EH (cell line): Measurements from ENCODE around the gene PHF2.

Experiments
- DNase-seq: peaks from one replicate; pipeline ENCODE4 v3.0.0-alpha.2; 2015; ENCODE audit warnings: low read depth

The PHF2 gene

DNA sequence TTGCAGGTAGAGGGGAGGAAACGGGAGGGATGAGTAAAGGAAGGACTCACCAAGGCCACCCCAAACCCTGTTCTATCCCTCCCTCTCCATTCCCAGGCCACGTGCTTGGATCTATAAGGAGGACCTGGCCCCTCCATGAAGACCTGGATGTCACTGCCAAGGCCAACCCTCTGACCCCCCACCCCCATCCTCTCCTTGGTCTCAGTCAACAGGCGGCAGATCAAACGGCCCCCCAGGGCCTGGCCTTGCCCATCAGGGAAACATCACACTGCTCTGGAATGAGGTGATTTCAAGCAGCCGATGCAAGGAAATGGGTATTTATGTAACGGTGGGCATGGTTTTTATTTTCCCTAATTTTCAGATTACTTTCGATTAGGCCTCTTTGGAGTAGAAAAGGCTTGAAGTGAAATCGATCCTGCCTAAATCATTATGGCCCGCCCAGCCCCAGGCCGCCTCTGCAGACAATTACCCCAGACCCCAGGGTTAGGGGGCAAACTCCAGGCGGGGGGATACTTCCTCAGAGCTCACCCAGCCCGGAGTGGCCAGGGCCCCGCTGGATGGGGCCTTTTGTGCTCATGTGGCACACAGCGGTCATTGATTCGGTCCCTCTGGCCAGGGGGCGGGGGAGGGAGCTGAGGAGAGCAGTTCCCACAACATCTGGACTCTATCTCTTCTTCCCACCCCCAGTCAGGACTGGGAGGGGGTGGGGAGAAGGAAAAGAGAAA, 125.3 kb downstream of the PHF2 start:
- no peak for DNase-seq

DNA sequence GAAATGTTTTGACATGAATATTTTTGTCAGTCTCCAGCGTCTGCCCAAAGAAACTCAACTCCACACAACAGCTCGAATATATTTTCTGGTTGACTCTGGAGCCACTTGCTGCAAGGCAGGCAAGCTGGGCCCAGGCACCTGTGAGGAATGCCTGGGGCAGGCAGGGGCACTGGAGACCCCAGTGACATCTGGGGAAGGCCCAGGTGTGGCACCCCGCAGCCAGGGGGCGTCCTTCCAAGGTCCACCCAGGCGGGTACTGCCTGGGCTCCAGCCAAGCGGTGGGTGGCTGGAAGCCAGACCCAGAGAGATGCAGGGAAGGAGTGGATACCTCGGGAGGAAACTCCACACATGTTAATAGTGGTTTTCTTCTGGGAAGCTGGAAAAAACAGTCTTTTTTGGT, 125.9 kb downstream of the PHF2 start:
- DNase-seq, result no peak

DNA sequence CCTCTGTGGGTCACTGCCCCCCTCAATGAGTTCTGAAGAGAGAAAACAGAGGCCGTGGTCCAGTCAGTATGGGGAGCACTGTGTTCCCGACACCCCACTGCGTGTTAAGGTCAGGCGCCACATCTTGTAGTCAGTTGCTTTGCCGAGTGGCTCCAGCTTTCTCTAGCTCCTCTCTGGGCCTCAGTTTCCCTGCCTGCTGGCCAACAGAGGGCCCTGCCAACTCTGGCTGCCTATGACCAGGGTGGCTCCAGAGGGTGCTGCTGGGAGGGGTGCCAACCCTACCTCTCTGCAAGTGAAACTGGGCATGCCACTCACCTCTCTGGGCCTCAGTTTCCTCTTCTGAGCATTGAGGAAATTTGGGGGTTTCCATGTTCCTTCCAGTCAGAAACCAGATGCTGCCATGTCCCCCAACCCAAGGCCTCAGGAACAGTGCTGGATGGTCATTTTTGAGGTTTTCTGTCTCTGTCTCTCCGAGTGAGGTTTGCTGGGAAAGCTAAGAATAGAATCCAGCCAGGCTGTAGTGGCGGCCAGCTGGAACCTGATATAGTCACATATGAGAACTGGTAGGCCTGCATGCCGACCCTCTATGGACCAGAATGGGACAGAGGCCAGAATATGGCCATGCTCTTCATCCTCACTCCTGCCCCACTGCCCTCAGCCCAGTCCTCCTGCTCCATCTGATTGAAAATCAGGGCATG, 132.1 kb downstream of the PHF2 start:
- DNase-seq, result no peak

DNA sequence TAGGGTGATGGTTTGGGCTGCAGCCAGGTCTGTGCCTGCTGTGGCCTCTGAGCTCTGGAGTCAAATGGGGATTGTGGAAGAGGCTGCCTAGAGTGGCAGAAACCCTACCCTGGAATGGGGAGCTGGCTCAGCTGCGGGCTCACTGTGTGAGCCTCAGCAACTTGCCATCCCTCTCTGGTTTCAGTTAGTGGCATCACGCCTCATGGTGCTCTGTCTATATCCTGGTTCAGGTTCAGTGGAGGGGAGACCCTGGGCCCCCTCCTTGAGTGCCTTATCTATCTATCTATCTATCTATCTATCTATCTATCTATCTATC, 132.6 kb downstream of the PHF2 start:
- no peak for DNase-seq

DNA sequence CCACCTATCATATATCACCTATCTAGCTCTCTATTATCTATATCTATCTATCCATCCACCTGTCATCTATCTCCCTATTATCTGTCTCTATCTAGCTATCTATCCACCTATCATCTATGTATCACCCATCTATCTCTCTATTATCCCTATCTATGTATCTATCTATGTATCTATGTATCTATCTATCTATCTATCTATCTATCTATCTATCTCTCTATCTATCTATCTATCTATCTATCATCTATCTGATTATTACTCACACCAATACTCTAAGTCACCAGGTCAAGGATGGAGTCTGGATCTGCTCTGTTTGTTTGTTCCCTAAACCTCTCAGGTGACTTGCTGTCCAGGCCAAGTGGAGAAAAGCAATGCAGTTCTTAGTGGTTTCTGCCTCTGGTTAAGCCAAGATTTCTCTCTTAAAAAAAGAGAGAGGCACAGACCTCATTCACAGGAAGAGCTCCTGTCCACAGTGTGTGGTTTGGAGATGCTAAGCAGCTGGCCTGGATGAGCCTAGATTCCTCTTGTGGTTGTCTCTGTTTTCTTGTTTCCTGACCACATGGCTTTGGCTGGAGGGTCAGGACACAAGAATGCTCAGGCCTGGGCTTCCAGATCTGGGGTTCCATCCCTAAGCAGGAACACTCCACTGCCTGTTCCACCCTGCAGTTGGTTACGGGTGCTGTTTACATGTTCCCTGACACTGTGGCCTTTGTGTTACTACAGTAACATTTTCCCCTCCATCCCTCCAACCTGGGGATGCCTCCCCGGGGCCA, 133.4 kb downstream of the PHF2 start:
- DNase-seq, result no peak

DNA sequence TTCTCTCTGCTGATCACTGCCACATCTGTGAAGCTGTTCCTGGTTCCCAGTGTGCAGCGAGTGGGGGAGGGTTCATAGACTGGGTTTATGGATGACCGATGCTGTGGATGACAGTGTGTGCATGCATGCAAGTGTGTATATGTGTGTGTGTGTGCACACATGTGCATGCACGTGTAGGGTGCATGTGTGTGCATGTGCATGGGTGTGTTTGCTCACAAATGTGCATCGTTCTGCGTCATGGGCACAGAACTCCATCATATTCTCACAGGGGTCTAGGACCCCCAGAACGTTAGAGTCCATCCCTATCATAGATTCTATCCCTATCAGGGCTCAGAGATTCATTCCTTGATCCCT, 134.0 kb downstream of the PHF2 start:
- DNase-seq, result no peak

DNA sequence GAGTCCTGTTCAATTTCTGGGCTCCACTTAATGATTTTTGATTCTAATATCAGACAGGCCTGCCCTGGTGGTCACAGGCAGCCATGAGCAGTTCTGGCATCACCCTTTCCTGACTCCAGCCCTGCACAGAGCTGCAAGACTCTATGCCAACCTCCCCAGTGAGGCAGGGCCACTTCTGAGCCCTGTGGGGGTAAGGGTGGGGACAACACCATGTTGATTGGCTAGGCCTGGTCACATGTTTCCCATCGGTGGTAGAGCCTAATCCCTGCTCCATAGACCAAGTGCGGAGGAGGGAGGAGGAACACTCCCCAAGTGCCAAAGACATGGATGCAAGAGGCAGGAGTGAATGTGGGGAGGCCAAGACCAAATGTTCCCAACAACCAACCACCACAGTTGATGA, 134.6 kb downstream of the PHF2 start:
- DNase-seq, result no peak

DNA sequence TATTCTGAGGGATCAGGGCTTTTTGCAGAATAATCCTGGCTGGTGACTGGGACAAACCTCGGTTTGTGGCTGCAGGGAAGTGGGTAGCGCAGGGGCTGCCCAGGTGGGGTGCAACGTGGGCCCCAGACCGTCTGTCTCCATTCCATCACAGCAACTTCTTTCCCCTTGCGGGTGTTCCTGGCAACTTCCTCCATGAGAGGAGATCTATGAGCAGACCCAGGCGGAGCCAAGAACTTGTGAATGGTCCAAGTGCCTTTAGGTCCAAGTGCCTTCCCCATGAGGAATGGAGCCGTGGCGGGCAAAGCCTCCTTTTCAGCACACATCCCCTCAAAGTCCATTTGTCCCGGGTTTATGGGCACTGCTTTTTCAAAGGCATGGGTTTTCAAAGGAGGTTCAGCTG, 136.5 kb downstream of the PHF2 start:
- DNase-seq, result no peak

DNA sequence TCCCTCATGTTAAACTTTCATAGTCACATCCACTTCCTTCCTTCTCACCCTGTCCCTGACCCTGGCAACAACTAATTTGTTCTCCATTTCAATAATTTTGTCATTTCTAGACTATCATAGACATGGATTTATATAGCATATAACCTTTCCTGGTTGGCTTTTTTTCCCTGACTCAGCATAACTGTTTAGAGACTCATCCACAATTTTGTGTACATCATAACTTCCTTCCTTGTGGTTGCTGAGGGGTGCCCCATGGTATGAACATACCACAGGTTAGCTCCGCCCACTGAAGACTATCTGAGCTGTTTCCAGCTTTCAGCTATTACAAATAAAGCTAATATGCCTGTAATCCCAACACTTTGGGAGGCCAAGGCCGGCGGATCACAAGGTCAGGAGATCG, 137.3 kb downstream of the PHF2 start:
- peak; percentile 6 for DNase-seq

DNA sequence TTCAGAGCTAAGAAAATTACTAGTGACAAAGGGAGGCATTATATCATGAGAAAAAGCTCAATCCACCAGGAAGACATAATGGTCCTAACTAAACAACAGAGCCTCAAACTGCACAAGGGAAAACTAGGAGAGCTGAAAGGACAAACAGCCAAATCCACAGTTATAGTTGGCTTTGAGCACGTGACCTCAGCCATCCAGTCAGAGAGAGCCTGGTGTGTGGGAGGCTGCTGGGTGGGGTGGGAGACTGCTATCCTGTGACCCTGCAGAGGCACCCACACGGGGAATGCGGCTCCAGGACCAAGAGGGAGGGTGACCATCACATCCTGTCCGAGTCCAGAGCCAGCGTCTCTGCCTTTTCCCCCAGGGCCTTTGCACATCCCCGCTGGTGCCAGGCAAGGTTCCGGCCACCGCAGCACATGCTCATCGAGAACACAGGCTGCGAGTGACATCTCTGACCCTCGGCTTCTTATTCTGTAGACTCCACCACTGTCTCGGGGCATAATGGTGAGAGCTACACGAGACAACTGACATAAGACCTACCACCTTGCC, 145.1 kb downstream of the PHF2 start:
- no peak for DNase-seq

DNA sequence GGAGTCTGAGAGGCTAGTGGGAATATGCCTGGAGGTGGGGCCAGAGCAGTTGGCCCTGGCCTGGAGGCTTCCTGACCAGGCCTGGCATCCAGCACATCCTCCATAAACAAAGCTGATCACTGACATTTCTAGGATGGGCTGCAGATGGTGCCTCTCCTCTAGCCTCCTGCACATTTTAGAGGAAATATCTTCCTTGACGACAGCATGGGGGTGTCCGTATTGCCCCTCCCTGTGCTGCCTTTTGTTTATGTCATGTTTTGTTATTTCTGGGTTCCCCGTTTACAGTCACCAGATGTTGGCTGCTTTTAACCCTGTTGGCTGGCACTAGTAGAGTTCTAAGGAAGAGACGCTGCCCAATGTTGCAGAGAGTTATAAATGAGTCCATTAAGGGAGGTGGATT, 148.5 kb downstream of the PHF2 start:
- no peak for DNase-seq

DNA sequence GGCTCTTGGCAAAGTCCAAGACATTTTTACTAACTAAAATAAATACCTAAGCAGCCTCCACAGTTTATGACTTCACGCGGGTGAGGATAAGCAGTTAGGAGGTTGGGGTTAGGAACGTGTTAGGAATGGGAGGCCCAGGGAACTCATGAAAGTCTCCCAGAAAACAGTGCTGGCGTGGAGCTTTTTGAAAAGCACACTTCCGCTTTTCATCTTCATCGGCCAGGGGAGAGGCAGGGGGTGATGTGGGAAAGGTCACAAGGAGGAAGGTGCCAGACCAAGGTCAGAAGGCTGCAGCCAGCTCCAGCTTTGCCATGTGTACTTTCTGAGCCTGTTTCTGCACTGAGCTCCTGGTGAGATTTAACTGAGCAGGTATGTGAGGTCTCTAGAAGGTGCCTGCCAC, 149.0 kb downstream of the PHF2 start:
- DNase-seq, result no peak

DNA sequence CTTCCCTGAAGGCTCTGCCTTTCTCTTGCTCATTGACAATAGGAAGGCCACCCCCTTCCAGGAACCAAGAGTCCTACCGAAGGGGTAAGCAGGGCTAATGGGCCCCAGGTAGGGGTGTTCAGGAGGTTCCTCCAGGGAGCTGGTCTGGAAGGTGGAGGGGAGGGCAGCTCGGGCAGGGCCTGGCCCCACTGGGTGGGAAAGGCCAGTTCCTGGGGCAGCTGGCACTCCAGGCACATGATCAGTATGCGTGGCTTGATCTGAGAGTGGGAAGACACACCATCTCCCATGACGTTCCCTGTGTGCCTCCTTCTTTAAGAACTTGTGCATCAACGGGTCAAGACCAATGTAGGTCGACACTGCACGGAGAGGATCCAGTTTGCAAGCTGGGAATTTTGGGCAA, 149.8 kb downstream of the PHF2 start:
- no peak for DNase-seq
